ENCODE results near the gene ERG. TPM values are rescaled to one million over a fixed set of nuclear protein-coding genes. Genes with fewer than 3 reads are reported as not detected.

ERG gene
- total and polyA plus RNA-seq, 2 of the 8 experiments (the other 6 are each of a cell fraction or from before 2014, with no cell fraction given) = 1.0 to 3.0 TPM

- FAIRE-seq = no peak
Observed at GRCh38 chr21:38444691-38445090, 53.6 kb downstream of the ERG start.

More at GRCh38 chr21:38444691-38445090, 53.6 kb downstream of the ERG start:
- no peaks in the 10 kb centered on the region for H3K36me3 ChIP-seq (ENCODE audit: control insufficient read depth in 2 of 4, insufficient read depth in 4 of 4, low read length in 3 of 4)
- no peak overlapping the region for H2BK5ac ChIP-seq (ENCODE audit: low read depth, low read length)
- ChIA-PET CTCF (ENCODE audit: partially characterized antibody) (interaction anchor here (0.6 to 0.9 kb wide), 2 partner anchors 21 to 39 kb away, joined by 3 to 4 read pairs; no protein-coding TSS in a partner anchor), POLR2A (ENCODE audit: partially characterized antibody) (interaction anchor here (1.5 kb wide), 1 partner anchor 13 kb away, joined by 3 read pairs; no protein-coding TSS in a partner anchor)
- DNase-seq (ENCODE audit: low read depth in 1 of 2, low spot score in 2 of 2) = no peak
- no peak overlapping the region for H4K5ac ChIP-seq (ENCODE audit: insufficient read length, low read depth, low read length)
- H3K18ac ChIP-seq (ENCODE audit: extremely low read depth, low read length) = no peak overlapping the region
- peaks cover 14 to 35% (median 20%) of the 10 kb centered on the region in 4 experiments for H3K27me3 ChIP-seq (replicated peaks in 1 of 4; ENCODE audit: control insufficient read depth in 3 of 4, extremely low read depth in 1 of 4, insufficient read depth in 3 of 4, low read length in 3 of 4)
- H3K4ac ChIP-seq (replicated peaks; ENCODE audit: insufficient read length, low read depth, low read length) = no peak overlapping the region
- H3K4me1 ChIP-seq (replicated peaks in 1 of 4; ENCODE audit: control insufficient read depth in 3 of 4, insufficient read depth in 4 of 4, low read length in 3 of 4) = no peaks in the 10 kb centered on the region
- TF ChIP-seq TEAD4 (IDR thresholded peaks at IDR 0.05; ENCODE audit: low read depth, low read length) = no peak
- no peak for TF ChIP-seq TBP (IDR thresholded peaks at IDR 0.05; ENCODE audit: low read depth, low read length)
- no peak overlapping the region for H2BK12ac ChIP-seq (ENCODE audit: low read depth, low read length)
- H3K23me2 ChIP-seq (ENCODE audit: low read depth, low read length) = no peaks in the 10 kb centered on the region
- no peaks in the 10 kb centered on the region for H3K79me2 ChIP-seq (ENCODE audit: control insufficient read depth in 1 of 2, insufficient read depth in 2 of 2, low read length in 2 of 2)
- H2BK15ac ChIP-seq (ENCODE audit: low read length) = no peak overlapping the region
- no peaks in the 10 kb centered on the region for H3K79me1 ChIP-seq (ENCODE audit: low read depth, low read length)
- no peak overlapping the region for H3K14ac ChIP-seq (ENCODE audit: insufficient read length)
- H3K27ac ChIP-seq (ENCODE audit: low read depth, low read length) = no peak overlapping the region
- H3K9me3 ChIP-seq (ENCODE audit: insufficient read depth in 2 of 2, low read depth in 1 of 2, low read length in 1 of 2) = no peaks in the 10 kb centered on the region
- H2BK20ac ChIP-seq (ENCODE audit: low read length) = no peak overlapping the region
- H3K23ac ChIP-seq (ENCODE audit: insufficient read length) = no peak overlapping the region
- H4K20me1 ChIP-seq (replicated peaks in 1 of 2; ENCODE audit: control insufficient read depth in 1 of 2, insufficient read depth in 2 of 2, low read length in 2 of 2) = no peaks in the 10 kb centered on the region
- H3K56ac ChIP-seq (replicated peaks; ENCODE audit: insufficient read length, low read depth, low read length) = no peak overlapping the region
- no peak overlapping the region for H2AK5ac ChIP-seq (ENCODE audit: low read depth, low read length)
- H4K8ac ChIP-seq (ENCODE audit: extremely low read depth, insufficient read depth, low read length) = no peak overlapping the region
- 81% methylated on average over 6 of the region's 6 CpGs; no CpG with 5 or more reads in 1 of the 2 experiments for WGBS, 2 experiments (ENCODE audit: extremely low coverage in 1 of 2, insufficient coverage in 1 of 2, insufficient read length in 1 of 2, insufficient replicate concordance in 2 of 2, low coverage in 1 of 2, low lambda C conversion rate in 2 of 2, missing lambda C conversion rate in 1 of 2)
- H3K4me2 ChIP-seq (ENCODE audit: insufficient read depth in 1 of 2, low read depth in 2 of 2, low read length in 2 of 2) = no peak overlapping the region
- no peak overlapping the region for H2AFZ ChIP-seq (ENCODE audit: low read length)
- no peak overlapping the region for H3K9ac ChIP-seq (replicated peaks in 1 of 4; ENCODE audit: extremely low read depth in 1 of 4, low read depth in 3 of 4, low read length in 3 of 4)
- no peak overlapping the region for H4K91ac ChIP-seq (replicated peaks; ENCODE audit: insufficient read length, low read length)
- no peak overlapping the region for H3K4me3 ChIP-seq (ENCODE audit: extremely low read depth in 1 of 4, insufficient read depth in 2 of 4, low read depth in 3 of 4, low read length in 4 of 4)
- H2BK120ac ChIP-seq (replicated peaks; ENCODE audit: low read depth, low read length) = no peak overlapping the region

Data from H1 (cell line).